Psoas muscle (tissue), 8 donors: ENCODE results near the gene PDE11A. TPM values are rescaled to one million over a fixed set of nuclear protein-coding genes. Genes with fewer than 3 reads are reported as not detected.

Source experiments
- ATAC-seq, 4 donors: fragments of 200-7000 bp; cut with Tn5 transposase; one replicate each; pipeline ENCODE4 v1.9.1; 2020; ENCODE audit warnings: moderate library complexity in 3 of 4, mild to moderate bottlenecking in 2 of 4
- DNase-seq, 2 donors: peaks; one replicate each; pipeline ENCODE4 v3.0.0-alpha.2; 2020
- H3K27ac ChIP-seq: fragments of 200-600 bp; one replicate; pipeline ENCODE4 v1.8.0; 2022
- H3K27me3 ChIP-seq, 3 donors: fragments of 200-600 bp in 1 of 3; one replicate each; pipeline versions ENCODE4 v1.6.1 to v1.8.0; 2013 to 2022; ENCODE audit warnings: low read length in 2 of 3, mild to moderate bottlenecking in 2 of 3, moderate library complexity in 1 of 3; ENCODE audit not compliant: insufficient read depth in 3 of 3
- H3K36me3 ChIP-seq, 2 donors: fragments of 200-600 bp in 1 of 2; one replicate each; pipeline versions ENCODE4 v1.6.1 to v1.8.0; 2013 to 2022; ENCODE audit warnings: low read depth in 1 of 2, mild to moderate bottlenecking in 1 of 2, moderate library complexity in 1 of 2; ENCODE audit not compliant: insufficient read depth in 1 of 2
- H3K4me1 ChIP-seq: fragments of 200-600 bp; one replicate; pipeline ENCODE4 v1.8.0; 2022
- H3K4me3 ChIP-seq: fragments of 200-600 bp; one replicate; pipeline ENCODE4 v1.8.0; 2022; ENCODE audit warnings: mild to moderate bottlenecking
- H3K9me3 ChIP-seq: fragments of 200-600 bp; one replicate; pipeline ENCODE4 v1.8.0; 2022
- CTCF ChIP-seq: fragments of 200-600 bp; IDR thresholded peaks from one replicate; pipeline ENCODE4 v1.8.0; 2022; ENCODE audit warnings: antibody characterized with exemption
- WGBS, 3 donors: extraction: QIAGEN DNeasy Blood & Tissue Kit; methylation state at CpG; one replicate each; pipeline versions ENCODE4 v1.1.6 to v1.1.7; 2013; 5-methylcytosine and 5-hydroxymethylcytosine counted together
- intact Hi-C, 2 donors: fragments of 100-400 bp; cut with DNase I; formaldehyde crosslinking; loops; one replicate each; pipeline versions ENCODE4 v1.11.0 to v1.14.2; 2022
- polyA plus RNA-seq, 3 donors: library from polyadenylated mRNA; stranded (reverse); fragments of 200-250 nt; gene quantifications; one replicate each; pipeline ENCODE4 v1.2.3, GENCODE V29; 2013
- total RNA-seq, 4 donors: library from RNA; stranded (reverse); fragmentation: NEBNext Ultra II Directional in 2 of 4; extraction: Animal tissue kit (Norgen Biotek cat#: 25700) in 2 of 4; gene quantifications; one replicate each; pipeline versions ENCODE4 v1.2.1 to v1.2.4, GENCODE V29; 2021 to 2023
- donor health status: healthy with polysubstance abuse.
- donor health status: DM: no; HTN: no; CAD: no; lungs with moderate emphysema.
- donor health status: Bipolar disorder and iron deficiency.
- donor health status: healthy.
- donor health status: DM: yes; HTN: yes; CAD: no.
- donor health status: DM: no; HTN: no; CAD: no.
- donor health status: DM: no; HTN: no; CAD: no.
- donor health status: DM: yes; HTN: yes; CAD: no.

The PDE11A gene
- total and polyA plus RNA-seq, 7 donors = 0.35 to 39.7 (median 2.3) TPM

DNA sequence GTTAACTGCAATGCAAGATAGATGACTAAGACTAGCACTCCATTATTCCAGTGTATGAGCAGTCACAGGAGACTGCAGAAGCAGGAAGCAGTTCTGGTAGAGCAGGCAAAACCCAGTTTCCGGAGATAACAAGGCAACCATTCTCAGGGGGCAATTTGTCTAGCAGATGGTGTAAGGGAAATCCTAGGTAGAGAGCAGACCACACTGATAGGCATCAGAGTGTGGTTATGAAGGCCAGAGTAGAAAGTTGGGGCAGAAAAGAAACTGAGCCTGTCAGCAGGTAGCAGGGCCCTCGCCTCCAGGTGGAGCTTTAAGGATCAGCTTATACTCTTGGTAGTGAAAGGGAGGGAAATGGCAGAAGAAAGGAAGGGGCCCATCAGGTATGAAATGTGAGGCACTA is 164.4 kb downstream of the PDE11A start:
- Histone ChIP-seq H3K9me3 (no peaks in the 10 kb centered on the region), H3K27ac (no peak overlapping the region), H3K4me3 (no peak overlapping the region), H3K27me3 (no peaks in the 10 kb centered on the region), H3K4me1 (no peaks in the 10 kb centered on the region), H3K36me3 (no peaks in the 10 kb centered on the region)
- no peak for ATAC-seq
- DNase-seq = no peak
- intact Hi-C loops = no loop called here
- TF ChIP-seq CTCF = no peak
- WGBS, 3 donors = 75 to 83% (median 82%) methylated on average over 2 of the region's 2 CpGs

DNA sequence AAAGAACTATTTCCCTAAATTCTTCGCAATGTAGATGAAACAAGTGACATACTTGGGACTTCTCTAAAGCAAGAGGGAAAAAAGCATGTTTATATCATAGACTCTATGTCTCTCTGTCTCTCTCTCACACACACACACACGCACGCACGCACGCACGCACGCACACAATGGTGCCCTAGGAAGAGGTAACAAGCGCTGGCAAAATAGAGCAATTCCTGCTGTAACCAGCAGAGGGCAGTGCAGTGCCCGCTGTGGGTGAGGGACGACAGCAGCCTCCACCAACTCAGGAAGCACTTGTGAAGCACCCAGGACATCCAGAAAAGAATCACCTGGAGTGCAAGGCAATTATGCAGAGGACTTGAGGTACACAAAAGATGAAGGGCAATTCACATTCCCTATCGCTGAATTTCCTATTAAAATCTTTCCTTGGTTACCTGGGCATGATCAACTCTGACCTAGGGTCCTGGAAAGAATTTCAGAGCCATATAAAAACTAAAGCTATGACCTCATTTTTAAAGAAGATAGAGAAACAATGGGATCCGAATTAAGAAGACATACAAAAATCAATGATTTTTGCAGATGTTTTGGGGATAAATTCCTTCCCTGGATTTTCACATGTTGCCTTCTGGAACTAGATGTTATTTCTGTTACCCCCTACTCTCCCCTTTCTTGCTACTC is 166.4 kb downstream of the PDE11A start:
- H3K27me3 ChIP-seq = no peaks in the 10 kb centered on the region
- peak; percentile 59 for TF ChIP-seq CTCF

GRCh38 chr2:177905640-177906039 is 166.9 kb downstream of the PDE11A start:
- Histone ChIP-seq H3K4me1 (no peaks in the 10 kb centered on the region), H3K36me3 (no peaks in the 10 kb centered on the region), H3K27me3 (no peaks in the 10 kb centered on the region), H3K4me3 (no peak overlapping the region), H3K27ac (no peak overlapping the region), H3K9me3 (no peaks in the 10 kb centered on the region)
- DNase-seq (no peak), ATAC-seq (no peak)
- 75 to 87% (median 86%) methylated on average over 2 of the region's 2 CpGs for WGBS, 3 donors
- TF ChIP-seq CTCF = no peak
- intact Hi-C loops = no loop called here

More for the DNA sequence above, 166.4 kb downstream of the PDE11A start:
- 28 to 40% (median 34%) methylated on average over 12 of the region's 12 CpGs for WGBS, 3 donors
- Histone ChIP-seq H3K9me3 (no peaks in the 10 kb centered on the region), H3K27ac (no peak overlapping the region), H3K36me3 (no peaks in the 10 kb centered on the region), H3K4me3 (no peak overlapping the region), H3K4me1 (no peaks in the 10 kb centered on the region)
- peak; percentile 43 to 70 for DNase-seq
- peak; percentile 64 to 86 (median 76) for ATAC-seq
- intact Hi-C loops = no loop called here

DNA sequence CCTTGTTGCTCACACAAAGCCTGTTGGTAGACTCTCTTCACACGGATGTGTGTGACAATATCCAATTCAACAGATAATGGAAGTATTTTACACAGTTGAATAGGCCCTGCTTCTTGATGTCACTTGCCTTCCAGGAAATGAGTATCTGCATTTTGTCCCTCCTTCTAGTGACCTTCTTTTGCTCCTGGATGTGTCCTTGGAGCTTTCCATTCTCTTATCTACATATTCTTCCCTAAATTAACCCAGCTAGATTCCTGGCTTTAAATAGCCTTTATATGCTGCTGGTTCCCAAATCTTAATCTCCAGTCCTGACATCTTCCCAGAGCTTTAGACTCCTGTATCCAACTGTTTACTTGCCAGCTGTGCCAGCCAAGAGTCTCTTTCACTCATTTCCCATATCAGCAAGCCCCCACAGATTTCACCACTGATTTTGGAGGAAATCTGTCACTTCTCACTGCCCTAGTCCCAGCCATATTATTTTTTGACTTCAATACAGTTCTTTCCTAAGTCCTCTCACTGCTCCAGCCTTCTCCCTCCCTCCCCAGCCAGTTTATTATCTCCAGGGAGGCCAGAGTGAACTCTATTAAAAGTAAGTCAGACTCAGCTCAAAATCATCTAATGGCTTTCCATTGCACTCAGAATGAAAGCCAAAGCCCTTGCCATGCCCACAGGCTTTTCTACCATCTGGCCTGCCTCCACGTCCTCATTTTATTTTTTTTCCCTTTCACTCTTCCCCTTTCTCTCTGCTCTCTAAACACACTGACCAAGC is 170.0 kb downstream of the PDE11A start:
- no peaks in the 10 kb centered on the region for H3K36me3 ChIP-seq
- intact Hi-C loops = no loop called here
- H3K4me3 ChIP-seq = no peak overlapping the region
- ATAC-seq (peak in 3 of 4 donors; percentile 78 to 89 (median 81)), DNase-seq (no peak)
- H3K4me1 ChIP-seq = no peaks in the 10 kb centered on the region
- no peak for TF ChIP-seq CTCF
- H3K27me3 ChIP-seq = no peaks in the 10 kb centered on the region
- WGBS, 3 donors = 22 to 42% (median 34%) methylated on average over 2 of the region's 2 CpGs
- no peaks in the 10 kb centered on the region for H3K9me3 ChIP-seq
- peak overlapping the region; percentile 53 for H3K27ac ChIP-seq
